VCaP (cell line): ENCODE measurements around the gene STK35.

Experiments used
- H3K27ac ChIP-seq: fragments of 450-650 bp; 2 replicates; pipeline ENCODE4 v1.5.1; 2017
- CTCF ChIP-seq: fragments of 450-650 bp; conservative IDR thresholded peaks from 2 replicates; pipeline ENCODE4 v1.5.1; 2017; ENCODE audit warnings: mild to moderate bottlenecking, moderate library complexity

The STK35 gene

GRCh38 chr20:2152317-2152716, 50.7 kb downstream of the STK35 start:
- H3K27ac ChIP-seq: peak overlapping the region; percentile 72
- no peak for TF ChIP-seq CTCF

GRCh38 chr20:2153326-2153725, 51.7 kb downstream of the STK35 start:
- H3K27ac ChIP-seq: no peak overlapping the region
- TF ChIP-seq CTCF: no peak

GRCh38 chr20:2156224-2156623, 54.6 kb downstream of the STK35 start:
- H3K27ac ChIP-seq: no peak overlapping the region
- no peak for TF ChIP-seq CTCF

- no peak for TF ChIP-seq CTCF
- no peak overlapping the region for H3K27ac ChIP-seq
These were observed 55.3 kb downstream of the STK35 start for GRCh38 chr20:2156666-2157624.

GRCh38 chr20:2162125-2162822, 60.6 kb downstream of the STK35 start:
- TF ChIP-seq CTCF: no peak
- no peak overlapping the region for H3K27ac ChIP-seq

GRCh38 chr20:2162823-2163166, 61.2 kb downstream of the STK35 start:
- no peak for TF ChIP-seq CTCF
- H3K27ac ChIP-seq: no peak overlapping the region

GRCh38 chr20:2163312-2163711, 61.7 kb downstream of the STK35 start:
- H3K27ac ChIP-seq: no peak overlapping the region
- TF ChIP-seq CTCF: no peak
